NCI-H1436 treated with DMSO at 0.1 percent for 48 hours (cell line): ENCODE results near the gene C8B.

Experiments
- DNase-seq: peaks from one replicate; lab custom pipeline; 2025; lab: John Stamatoyannopoulos, UW

The C8B gene

DNA sequence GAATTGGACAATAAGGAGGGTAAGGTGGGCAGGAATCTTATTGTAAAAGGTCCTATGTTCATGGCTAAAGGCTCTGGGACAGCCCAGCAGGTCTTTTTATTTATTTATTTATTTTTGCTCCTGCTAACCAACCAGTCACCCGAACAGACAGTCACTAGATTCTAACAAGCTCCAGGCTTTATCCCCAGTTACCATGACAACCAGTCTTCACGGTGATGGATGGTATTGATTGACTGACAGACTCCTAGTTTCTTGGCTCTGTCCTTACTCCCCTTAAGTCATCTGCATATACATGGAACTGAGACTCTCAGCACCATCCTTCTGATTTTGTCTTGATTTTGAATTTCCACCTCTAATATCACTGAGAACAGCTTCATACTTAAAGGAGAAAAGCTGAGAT lies 66.9 kb downstream of the C8B start:
- no peak for DNase-seq

DNA sequence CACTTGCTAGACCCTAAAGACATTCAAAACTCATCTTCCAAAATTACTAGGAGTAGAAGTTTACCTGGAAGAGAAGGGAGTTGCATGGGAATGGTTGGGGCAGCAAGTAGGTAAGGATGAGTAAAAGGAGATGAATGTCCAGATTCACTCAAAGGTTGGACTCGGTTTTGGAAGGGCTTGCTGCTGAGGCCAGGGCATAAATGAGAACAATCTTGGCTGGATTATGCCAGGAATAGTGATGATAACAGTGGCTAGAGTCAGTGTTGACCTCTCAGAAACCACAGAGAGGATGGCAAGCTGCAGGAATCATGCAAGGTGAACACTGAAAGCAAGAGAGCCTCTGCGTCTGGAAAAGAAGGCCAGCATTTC lies 67.8 kb downstream of the C8B start:
- no peak for DNase-seq

DNA sequence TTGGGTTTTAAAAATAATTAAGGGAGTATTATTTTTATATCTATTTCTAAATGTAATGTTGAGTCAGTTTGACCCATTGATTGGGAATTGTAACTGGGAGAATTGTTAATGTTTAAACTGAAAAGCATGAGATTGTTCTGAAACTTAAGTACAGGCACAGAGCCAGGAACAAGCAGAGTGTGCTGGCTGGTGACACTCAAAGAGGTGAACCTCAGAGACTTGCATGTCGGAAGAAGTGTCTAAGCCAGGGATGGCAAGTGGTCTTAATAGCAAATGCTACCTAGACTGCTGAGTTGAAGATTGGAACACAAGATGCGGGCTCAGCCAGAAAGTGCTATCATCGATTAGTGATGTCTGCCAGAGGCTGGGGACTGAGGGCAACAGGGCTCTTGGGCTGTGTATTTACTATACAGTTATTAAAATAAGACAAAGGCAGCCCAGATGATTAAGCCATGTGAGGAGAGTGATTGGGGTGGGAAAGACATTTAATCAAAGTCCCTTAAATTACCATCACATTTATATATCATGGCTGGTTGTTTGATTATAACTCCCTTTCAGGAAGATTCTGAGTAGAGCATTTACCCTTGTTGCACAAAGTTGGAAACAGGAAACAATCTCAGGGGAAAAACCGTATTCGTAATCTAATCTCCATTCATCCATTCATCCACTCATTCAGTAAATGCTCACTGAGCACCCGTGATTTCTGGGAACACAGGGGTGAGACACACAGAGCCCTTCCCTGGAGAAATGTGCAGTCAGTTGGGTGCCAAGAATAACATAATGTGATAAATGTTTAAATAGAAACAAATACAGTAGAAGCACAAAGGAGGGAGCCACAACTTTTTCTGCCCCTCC lies 68.4 kb downstream of the C8B start:
- no peak for DNase-seq

DNA sequence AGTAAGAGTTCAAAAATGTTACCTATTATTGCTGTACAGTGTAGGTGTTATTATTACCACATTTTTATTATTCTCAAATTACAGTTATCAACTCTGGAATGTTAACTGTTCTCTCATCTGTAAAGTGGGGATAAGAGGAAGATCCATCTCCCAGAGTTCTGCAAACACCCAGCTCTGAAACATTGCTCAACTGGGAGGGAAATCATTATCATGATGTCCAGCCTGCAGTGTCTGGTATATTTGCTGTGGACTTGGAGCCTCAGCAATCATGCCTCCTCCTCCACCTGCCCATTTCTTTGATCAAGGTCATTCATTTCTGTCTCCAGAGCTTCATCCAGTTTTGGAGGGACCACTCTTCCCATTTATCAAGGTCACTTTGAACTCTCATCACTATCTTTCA lies 71.8 kb downstream of the C8B start:
- DNase-seq: no peak

DNA sequence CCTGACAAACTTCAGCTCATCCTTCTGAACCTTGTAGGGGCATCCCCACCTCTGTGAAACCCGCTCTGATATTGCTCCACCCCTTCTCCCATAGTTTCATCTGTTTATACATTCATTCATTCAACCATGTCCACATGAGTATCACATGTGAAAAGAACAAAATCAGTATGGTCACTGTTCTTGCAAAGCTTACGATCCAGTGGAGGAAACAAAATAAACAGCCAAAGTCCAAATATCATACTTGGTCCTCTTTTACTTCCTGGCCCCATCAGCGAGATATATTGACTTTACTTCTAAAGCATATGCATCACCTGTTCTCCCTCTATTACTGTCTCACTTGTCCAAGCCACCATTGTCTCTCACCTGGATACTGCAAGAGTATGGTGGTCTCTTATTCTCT lies 75.6 kb downstream of the C8B start:
- no peak for DNase-seq

DNA sequence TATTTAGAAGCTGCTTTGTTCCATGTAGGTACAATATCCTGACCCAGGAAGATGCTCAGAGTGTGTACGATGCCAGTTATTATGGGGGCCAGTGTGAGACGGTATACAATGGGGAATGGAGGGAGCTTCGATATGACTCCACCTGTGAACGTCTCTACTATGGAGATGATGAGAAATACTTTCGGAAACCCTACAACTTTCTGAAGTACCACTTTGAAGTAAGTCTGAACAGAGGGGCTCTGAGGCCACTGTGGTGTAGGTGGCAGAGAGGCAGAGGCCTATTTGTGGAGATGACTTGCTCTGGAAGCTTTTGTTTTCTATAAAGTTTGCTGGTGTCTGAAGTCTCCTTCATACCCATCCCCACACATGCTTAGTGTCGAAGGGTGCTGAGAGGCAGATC lies 84.4 kb downstream of the C8B start:
- no peak for DNase-seq

DNA sequence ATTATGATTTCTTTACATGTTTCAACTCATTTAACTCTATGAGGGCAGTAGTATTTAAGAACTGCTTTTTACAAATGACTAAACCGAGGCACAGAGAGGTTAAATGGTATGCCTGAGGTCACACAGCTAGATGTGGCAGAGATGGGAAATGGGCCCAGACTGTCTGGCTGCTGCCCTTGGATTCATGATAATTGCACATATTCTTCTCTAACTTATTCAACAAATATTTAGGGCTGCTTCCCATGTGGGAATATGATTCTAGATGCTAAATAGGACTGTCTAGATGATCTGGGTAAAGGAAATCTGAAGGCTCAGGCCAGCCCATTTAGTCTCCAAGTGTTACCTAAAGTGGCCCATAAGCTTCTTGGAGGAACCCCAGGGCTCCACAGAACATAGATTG lies 85.0 kb downstream of the C8B start:
- no peak for DNase-seq
